A172 (cell line): Measurements from ENCODE around the gene ATXN1. TPM values are rescaled to one million over a fixed set of nuclear protein-coding genes. Genes with fewer than 3 reads are reported as not detected.
"Not testable (repeated sequence)": the region's sequence is repeated elsewhere in the genome, so short reads cannot be mapped to it uniquely, and the experiment has no call there.

Source experiments
- DNase-seq: peaks from one replicate; pipeline ENCODE4 v3.0.0-alpha.2; 2015; ENCODE audit warnings: low spot score
- total RNA-seq: library from RNA; depleted of rRNA; stranded (reverse); fragments of >200 nt; shearing (Covaris generic); gene quantifications from 2 replicates; pipeline ENCODE4 v1.2.3, GENCODE V29; 2014

Gene ATXN1
- total RNA-seq, 1 experiment from 2014 or later = 12.4 TPM

- DNase-seq = peak; percentile 21
Measured at GRCh38 chr6:16278048-16278724, 483.1 kb downstream of the ATXN1 start.

DNA sequence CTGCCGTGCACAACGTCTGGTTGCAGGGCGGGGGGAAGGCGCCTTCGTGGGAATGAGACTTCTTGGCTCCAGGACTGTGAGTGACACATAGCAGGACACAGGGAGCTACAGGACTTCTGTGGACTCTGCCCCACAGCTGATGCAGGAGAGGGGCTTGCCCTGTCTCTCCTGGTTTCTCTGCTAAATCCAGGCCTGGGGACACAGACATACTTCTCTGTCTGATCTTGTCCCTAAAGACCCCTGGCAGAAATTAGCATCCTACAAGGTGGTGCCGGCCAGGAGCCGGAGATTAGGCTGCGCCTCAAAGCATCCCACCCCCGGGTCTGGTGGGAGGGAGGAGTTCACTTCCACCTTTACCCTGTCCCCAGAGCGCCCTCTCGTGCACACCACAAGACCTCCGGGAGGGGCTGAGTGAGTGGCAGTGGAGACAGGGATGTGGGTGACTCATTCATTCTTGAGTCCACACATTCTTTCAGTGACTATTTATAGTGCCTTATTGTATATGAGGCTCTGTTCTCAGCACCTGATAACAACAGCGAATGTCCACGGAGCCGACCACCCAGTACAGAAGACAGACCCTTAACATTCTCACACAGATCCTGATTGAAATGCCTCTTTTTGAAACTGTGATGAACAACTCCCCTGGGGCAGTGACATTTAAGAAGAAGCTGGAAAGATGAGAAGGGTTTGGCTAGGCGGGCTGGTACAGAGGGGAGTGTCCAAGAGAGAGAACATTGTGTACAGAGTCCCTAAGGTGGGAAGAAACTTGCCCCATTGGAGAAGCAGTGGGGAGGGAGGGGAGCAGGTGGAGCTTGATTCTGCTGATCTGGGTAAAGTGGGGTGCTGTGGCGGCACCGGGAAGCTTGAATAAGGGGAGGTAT, 483.9 kb downstream of the ATXN1 start:
- peak; percentile 92 for DNase-seq

- no peak for DNase-seq
Measured at GRCh38 chr6:16274885-16275589, 486.2 kb downstream of the ATXN1 start.

DNA sequence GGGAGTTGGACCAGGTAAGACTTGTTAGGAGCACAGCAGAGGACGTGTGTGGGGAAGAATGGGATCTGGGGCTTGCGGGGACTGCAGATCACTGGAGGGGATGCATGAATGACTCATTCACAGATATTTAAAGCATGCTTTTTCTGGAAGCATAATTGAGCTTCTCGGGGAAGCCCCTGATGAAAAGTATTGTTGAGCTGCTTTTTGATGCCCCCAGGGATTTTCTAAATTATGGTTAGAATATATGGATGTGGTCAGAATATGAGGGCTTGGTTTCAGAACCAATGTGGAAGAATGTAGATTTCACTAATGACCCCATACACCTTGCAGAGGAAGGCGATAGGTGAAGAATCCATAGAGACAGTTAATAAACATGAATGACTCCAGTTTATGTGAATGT, 486.8 kb downstream of the ATXN1 start:
- peak; percentile 14 for DNase-seq

DNA sequence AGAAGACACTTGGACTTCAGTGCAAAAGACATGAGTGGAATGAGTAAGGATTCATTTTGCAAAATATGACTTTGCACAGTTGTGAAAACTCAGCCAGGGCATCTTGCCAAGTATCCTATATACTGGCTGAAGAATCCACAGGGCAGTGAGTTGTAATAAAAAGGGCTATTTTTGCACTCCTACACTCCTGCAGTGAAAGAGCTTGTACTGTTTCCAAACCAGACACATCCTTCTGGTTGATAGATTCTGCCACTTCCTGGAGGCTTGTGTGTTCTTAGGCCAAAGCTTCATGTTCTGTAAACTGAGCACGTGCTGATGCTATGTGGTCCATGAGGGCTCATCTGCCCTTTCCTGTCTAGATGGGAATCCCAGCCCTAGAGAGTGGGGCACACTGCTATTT, 488.0 kb downstream of the ATXN1 start:
- DNase-seq = no peak

GRCh38 chr6:16272201-16272600, 489.1 kb downstream of the ATXN1 start:
- no peak for DNase-seq

- DNase-seq = no peak
Measured at GRCh38 chr6:16271428-16271827, 489.8 kb downstream of the ATXN1 start.

DNA sequence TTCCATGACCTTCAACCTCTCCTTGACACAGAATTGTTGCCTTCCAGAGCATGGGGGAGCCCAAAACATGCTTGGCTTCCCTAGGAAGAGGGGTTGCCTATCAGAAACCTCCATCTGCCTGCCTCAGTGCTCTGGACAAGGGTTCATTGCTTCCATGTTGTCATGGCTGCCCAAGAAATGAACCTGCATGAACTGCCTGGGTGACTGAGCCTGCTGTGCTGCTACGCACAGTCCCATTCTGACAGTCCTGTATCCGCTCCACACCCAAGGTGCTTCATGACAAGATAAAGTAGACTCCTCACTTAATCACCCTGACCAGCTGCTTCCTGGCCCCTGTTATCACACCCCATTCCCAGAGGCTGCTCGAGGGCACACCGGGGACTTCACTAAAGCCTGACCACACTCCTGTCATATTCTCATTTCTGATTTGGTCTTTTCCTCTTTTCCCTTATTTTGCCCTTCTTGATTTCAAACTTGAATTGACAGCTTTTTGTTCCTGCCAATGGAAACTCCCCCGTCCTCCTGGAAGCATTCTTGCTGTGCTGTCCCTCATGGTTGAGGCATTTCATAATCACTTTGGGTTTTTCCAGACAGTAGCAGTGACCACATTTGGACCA, 491.0 kb downstream of the ATXN1 start:
- DNase-seq = no peak

DNA sequence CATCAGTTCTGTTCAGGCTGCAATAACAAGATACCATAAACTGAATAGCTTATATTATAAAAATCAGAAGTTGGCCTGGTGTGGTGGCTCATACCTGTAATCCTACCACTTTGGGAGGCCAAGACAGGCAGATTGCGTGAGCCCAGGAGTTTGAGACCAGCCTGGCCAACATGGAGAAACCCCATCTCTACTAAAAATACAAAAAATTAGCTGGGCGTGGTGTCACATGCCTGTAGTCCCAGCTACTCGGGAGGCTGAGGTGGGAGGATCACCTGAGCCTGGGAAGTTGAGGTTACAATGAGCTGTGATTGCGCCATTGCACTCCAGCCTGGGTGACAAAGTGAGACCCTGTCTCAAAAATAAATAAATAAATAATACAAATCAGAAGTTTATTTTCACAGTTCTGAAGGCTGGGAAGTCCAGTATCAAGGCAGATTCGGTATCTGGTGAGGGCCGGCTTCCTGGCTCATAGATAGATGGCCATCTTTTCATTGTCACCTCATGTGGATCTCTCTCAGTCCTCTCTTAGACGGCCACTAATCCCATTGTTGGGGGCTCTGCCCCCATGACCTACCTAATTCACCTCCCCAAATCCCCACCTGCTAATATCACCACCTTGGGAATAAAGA, 491.7 kb downstream of the ATXN1 start:
- DNase-seq = not testable (repeated sequence)

GRCh38 chr6:16267428-16268263, 493.6 kb downstream of the ATXN1 start:
- no peak for DNase-seq

GRCh38 chr6:16265351-16266341, 495.6 kb downstream of the ATXN1 start:
- DNase-seq = no peak

DNA sequence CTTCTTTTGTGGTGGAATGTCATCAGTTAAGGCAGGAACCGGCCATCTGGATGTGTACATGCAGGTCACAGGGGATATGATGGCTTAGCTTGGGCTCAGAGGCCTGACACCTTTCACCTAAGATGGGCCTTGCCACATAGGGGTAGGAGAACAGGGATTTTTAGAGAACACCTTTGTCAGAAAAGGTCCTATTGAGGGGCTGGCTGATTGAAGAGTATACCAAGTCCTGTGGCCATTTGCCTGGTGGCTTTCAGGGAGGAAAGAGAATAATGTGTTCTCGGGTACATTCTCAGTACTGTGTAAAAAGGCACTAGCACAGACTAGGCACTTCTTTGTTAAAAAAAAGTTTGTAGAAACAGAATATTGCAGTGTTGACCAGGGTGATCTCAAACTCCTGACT, 496.5 kb downstream of the ATXN1 start:
- no peak for DNase-seq

- DNase-seq = not testable (repeated sequence)
Measured at GRCh38 chr6:16263464-16264099, 497.7 kb downstream of the ATXN1 start.

- not testable (repeated sequence) for DNase-seq
Measured at GRCh38 chr6:16262773-16263172, 498.5 kb downstream of the ATXN1 start.

DNA sequence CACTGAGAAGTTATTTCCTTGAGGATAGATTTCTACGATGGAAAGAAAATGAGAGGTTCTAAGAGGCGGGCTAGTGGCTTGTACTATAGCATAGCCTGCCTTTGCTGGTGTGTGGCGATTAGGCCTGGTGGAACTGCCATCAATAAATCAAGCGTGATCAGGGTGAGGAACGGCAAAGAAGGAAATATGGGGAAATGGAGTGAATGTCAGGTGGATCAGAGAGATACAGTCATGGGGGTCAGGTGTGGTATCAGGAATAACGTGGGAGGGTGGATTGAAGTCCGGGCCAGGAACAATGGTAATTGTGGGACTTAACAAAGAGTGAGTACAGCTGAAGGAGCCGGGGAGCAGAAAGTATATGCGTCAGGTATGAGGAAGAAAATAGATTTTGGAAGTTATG, 500.7 kb downstream of the ATXN1 start:
- DNase-seq = not testable (repeated sequence)

GRCh38 chr6:16259604-16260003, 501.7 kb downstream of the ATXN1 start:
- DNase-seq = not testable (repeated sequence)

- DNase-seq = no peak
Measured at GRCh38 chr6:16258709-16259075, 502.6 kb downstream of the ATXN1 start.

GRCh38 chr6:16257999-16258708, 503.1 kb downstream of the ATXN1 start:
- no peak for DNase-seq
